K562 (cell line): Measurements from ENCODE around the gene OGFR. TPM values are rescaled to one million over a fixed set of nuclear protein-coding genes. Genes with fewer than 3 reads are reported as not detected.
A peak's percentile ranks its signal among the peaks of the same experiment; 100 is the strongest.

Experiments used
- CBX1 ChIP-seq: sonication (generic); IDR thresholded peaks from 2 replicates; pipeline ENCODE4 v1.6.1; 2016; ENCODE audit warnings: antibody characterized with exemption, low read depth, mild to moderate bottlenecking
- CREM ChIP-seq: IDR thresholded peaks from 2 replicates; pipeline ENCODE4 v1.6.1; 2014; ENCODE audit warnings: antibody characterized with exemption, low read depth
- HDAC3 ChIP-seq: fragments of 450-650 bp; IDR thresholded peaks from 2 replicates; pipeline ENCODE4 v1.6.1; 2018; ENCODE audit warnings: borderline replicate concordance, mild to moderate bottlenecking, moderate library complexity; ENCODE audit not compliant: partially characterized antibody
- JUNB ChIP-seq: fragments of 450-650 bp; formaldehyde crosslinking; conservative IDR thresholded peaks from 2 replicates; pipeline ENCODE4 v1.4.0; 2020; ENCODE audit warnings: mild to moderate bottlenecking
- KDM2B ChIP-seq: fragments of 250-450 bp; sonication (Bioruptor Pico); IDR thresholded peaks from 2 replicates; pipeline ENCODE4 v1.8.0; 2021; ENCODE audit warnings: mild to moderate bottlenecking, moderate library complexity
- MEIS2 ChIP-seq: fragments of 450-650 bp; IDR thresholded peaks from 2 replicates; pipeline ENCODE4 v1.6.1; 2014; ENCODE audit warnings: mild to moderate bottlenecking; ENCODE audit not compliant: partially characterized antibody
- MTA3 ChIP-seq: fragments of 450-650 bp; formaldehyde crosslinking; IDR thresholded peaks from 2 replicates; pipeline ENCODE4 v1.6.1; 2017; ENCODE audit warnings: mild to moderate bottlenecking, borderline replicate concordance
- MYBL2 ChIP-seq, 2 experiments: fragments of 450-650 bp in 1 of 2; sonication (generic) in 1 of 2; formaldehyde crosslinking in 1 of 2; IDR thresholded peaks; 2 replicates each; pipeline versions ENCODE4 v1.6.1 to v1.8.1; 2017 to 2022; ENCODE audit warnings: borderline replicate concordance in 1 of 2, inconsistent platforms in 1 of 2, low read depth in 1 of 2, mild to moderate bottlenecking in 1 of 2, missing genetic modification reagents in 1 of 2, moderate library complexity in 1 of 2
- POLR2A ChIP-seq: fragments of 450-650 bp; conservative IDR thresholded peaks from 2 replicates; pipeline ENCODE4 v1.6.1; 2016
- RBM14 ChIP-seq: fragments of 200-400 bp; formaldehyde crosslinking; IDR thresholded peaks from 2 replicates; pipeline ENCODE4 v1.6.1; 2018; ENCODE audit warnings: low read depth, mild to moderate bottlenecking, low read length, moderate library complexity, borderline replicate concordance; ENCODE audit not compliant: insufficient read depth
- TEAD4 ChIP-seq, 2 experiments: sonication (generic) in 1 of 2; formaldehyde crosslinking in 1 of 2; IDR thresholded peaks; 2 replicates each; pipeline versions ENCODE4 v1.6.1 to v1.8.0; 2012 to 2022; ENCODE audit warnings: borderline replicate concordance in 1 of 2, inconsistent platforms in 1 of 2, low read length in 1 of 2, mild to moderate bottlenecking in 1 of 2, missing genetic modification reagents in 1 of 2
- ZNF589 ChIP-seq: fragments of 200-800 bp; sonication (Bioruptor generic); IDR thresholded peaks from 2 replicates; pipeline ENCODE4 v1.6.1; 2016; ENCODE audit warnings: low read depth, missing genetic modification characterization, missing compliant biosample characterization
- ZNF77 ChIP-seq: fragments of 250-450 bp; sonication (Bioruptor Pico); IDR thresholded peaks from 2 replicates; pipeline ENCODE4 v1.5.0; 2020
- polyA plus RNA-seq, 8 experiments: library from polyadenylated mRNA; depleted of rRNA in 4 of 8; stranded (reverse) in 5 of 8; unstranded in 3 of 8; fragments of >200 nt; fragmentation: Nextera tagmentation in 2 of 8; fragmentation: Illumina TruSeq in 1 of 8; extraction: Ambion mirVana in 2 of 8; extraction: Trizol in 1 of 8; gene quantifications; 2 replicates each; pipeline versions ENCODE4 v1.2.1 to v1.2.3, GENCODE V29; 2011 to 2014; ENCODE audit warnings: inconsistent platforms in 1 of 8, missing spikeins in 1 of 8
- total RNA-seq, 7 experiments: library from RNA; depleted of rRNA in 6 of 7; stranded (reverse); fragments of >200 nt in 6 of 7; fragmentation: Illumina TruSeq in 2 of 7; extraction: Trizol in 2 of 7; gene quantifications; 2 replicates each; pipeline versions ENCODE4 v1.2.1 to v1.2.3, GENCODE V29; 2011 to 2021; ENCODE audit warnings: low replicate concordance in 1 of 7
- TF ChIP-seq, protein P1 (sequence below): fragments of 250-450 bp; sonication (Bioruptor Pico); IDR thresholded peaks from 2 replicates; pipeline ENCODE4 v1.9.0; 2021; ENCODE audit warnings: mild to moderate bottlenecking, inconsistent platforms
- TF ChIP-seq, protein P2 (sequence below): fragments of 200-800 bp; sonication (Bioruptor generic); IDR thresholded peaks from 2 replicates; pipeline ENCODE4 v1.6.1; 2017; ENCODE audit warnings: missing genetic modification characterization, missing compliant biosample characterization
- TF ChIP-seq, protein P3 (sequence below): IDR thresholded peaks from 2 replicates; pipeline ENCODE4 v1.6.1; 2014; ENCODE audit warnings: antibody characterized with exemption
- TF ChIP-seq, protein P4 (sequence below): fragments of 450-650 bp; IDR thresholded peaks from 2 replicates; pipeline ENCODE4 v1.6.1; 2014; ENCODE audit warnings: low read depth, mild to moderate bottlenecking, moderate library complexity, borderline replicate concordance
- TF ChIP-seq, protein P5 (sequence below): fragments of 200-800 bp; sonication (Bioruptor generic); IDR thresholded peaks from 2 replicates; pipeline ENCODE4 v1.6.1; 2017; ENCODE audit warnings: missing genetic modification characterization, missing compliant biosample characterization

Gene OGFR
- total and polyA plus RNA-seq, 9 of the 15 experiments (the other 6 are each of a cell fraction or from before 2014, with no cell fraction given): 0.39 to 56.3 (median 17.5) TPM

DNA sequence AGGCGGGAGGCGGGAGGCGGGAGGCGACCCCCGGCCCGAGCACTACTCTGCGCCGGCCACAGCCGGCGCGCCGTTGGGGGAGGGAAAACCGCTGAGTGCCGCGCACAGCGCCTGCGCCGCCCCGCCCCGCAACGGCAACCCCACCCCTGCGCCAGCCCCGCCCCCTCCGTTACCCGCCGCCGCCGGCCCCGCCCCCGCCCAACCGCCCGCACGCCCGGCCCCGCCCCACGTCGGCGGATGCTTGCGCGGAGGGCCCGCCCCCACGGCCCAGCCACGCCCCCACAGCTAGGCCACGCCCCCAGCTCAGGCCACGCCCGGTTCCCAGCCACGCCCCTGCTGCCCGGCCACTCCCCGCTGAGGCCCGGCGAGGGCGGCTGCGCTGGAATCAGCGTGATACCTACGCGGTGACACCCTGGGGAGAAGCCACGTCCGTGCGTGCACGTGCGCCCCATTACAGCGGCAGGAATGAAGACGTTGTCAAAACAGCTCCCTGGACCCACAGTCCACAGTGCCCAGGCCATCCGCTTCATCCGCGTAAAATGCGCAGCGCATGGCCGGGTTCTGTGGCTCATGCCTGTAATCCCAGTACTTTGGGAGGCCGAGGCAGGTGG, 57.2 kb downstream of the OGFR start, which contains the start of gene TCFL5 (continued):
- TF ChIP-seq, protein P1, sequence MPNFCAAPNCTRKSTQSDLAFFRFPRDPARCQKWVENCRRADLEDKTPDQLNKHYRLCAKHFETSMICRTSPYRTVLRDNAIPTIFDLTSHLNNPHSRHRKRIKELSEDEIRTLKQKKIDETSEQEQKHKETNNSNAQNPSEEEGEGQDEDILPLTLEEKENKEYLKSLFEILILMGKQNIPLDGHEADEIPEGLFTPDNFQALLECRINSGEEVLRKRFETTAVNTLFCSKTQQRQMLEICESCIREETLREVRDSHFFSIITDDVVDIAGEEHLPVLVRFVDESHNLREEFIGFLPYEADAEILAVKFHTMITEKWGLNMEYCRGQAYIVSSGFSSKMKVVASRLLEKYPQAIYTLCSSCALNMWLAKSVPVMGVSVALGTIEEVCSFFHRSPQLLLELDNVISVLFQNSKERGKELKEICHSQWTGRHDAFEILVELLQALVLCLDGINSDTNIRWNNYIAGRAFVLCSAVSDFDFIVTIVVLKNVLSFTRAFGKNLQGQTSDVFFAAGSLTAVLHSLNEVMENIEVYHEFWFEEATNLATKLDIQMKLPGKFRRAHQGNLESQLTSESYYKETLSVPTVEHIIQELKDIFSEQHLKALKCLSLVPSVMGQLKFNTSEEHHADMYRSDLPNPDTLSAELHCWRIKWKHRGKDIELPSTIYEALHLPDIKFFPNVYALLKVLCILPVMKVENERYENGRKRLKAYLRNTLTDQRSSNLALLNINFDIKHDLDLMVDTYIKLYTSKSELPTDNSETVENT (CRISPR knock-in tag): peak; percentile 86; the same call in 1 of the 2 replicates
- peak; percentile 87; the same call in 1 of the 2 replicates for TF ChIP-seq KDM2B (CRISPR knock-in tag)
- peak; percentile 64; the same call in 1 of the 2 replicates for TF ChIP-seq MTA3
- TF ChIP-seq MEIS2: peak; percentile 63
- TF ChIP-seq HDAC3: no peak
- TF ChIP-seq POLR2A: peak; percentile 75
- TF ChIP-seq JUNB (CRISPR knock-in tag): no peak
- no peak for TF ChIP-seq MYBL2 (IDR thresholded peaks at IDR 0.05; ENCODE audit: low read depth)
- no peak for TF ChIP-seq MYBL2 (CRISPR knock-in tag; IDR thresholded peaks at IDR 0.05; ENCODE audit: borderline replicate concordance)
- TF ChIP-seq, protein P2, sequence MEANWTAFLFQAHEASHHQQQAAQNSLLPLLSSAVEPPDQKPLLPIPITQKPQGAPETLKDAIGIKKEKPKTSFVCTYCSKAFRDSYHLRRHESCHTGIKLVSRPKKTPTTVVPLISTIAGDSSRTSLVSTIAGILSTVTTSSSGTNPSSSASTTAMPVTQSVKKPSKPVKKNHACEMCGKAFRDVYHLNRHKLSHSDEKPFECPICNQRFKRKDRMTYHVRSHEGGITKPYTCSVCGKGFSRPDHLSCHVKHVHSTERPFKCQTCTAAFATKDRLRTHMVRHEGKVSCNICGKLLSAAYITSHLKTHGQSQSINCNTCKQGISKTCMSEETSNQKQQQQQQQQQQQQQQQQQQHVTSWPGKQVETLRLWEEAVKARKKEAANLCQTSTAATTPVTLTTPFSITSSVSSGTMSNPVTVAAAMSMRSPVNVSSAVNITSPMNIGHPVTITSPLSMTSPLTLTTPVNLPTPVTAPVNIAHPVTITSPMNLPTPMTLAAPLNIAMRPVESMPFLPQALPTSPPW (CRISPR knock-in tag): peak; percentile 77
- TF ChIP-seq ZNF77 (CRISPR knock-in tag): no peak
- TF ChIP-seq TEAD4 (IDR thresholded peaks at IDR 0.05; ENCODE audit: low read length): 0 out of 2 replicates have a peak, but pooled peaks have one; percentile 25
- no peak for TF ChIP-seq TEAD4 (CRISPR knock-in tag; IDR thresholded peaks at IDR 0.05; ENCODE audit: borderline replicate concordance)
- TF ChIP-seq CBX1: peak; percentile 47; the same call in 1 of the 2 replicates
- TF ChIP-seq CREM: peak; percentile 92
- no peak for TF ChIP-seq RBM14
- TF ChIP-seq, protein P3, sequence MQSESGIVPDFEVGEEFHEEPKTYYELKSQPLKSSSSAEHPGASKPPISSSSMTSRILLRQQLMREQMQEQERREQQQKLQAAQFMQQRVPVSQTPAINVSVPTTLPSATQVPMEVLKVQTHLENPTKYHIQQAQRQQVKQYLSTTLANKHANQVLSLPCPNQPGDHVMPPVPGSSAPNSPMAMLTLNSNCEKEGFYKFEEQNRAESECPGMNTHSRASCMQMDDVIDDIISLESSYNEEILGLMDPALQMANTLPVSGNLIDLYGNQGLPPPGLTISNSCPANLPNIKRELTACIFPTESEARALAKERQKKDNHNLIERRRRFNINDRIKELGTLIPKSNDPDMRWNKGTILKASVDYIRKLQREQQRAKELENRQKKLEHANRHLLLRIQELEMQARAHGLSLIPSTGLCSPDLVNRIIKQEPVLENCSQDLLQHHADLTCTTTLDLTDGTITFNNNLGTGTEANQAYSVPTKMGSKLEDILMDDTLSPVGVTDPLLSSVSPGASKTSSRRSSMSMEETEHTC: peak; percentile 62
- 0 out of 2 replicates have a peak, but pooled peaks have one; percentile 55 for TF ChIP-seq ZNF589
- TF ChIP-seq, protein P4, sequence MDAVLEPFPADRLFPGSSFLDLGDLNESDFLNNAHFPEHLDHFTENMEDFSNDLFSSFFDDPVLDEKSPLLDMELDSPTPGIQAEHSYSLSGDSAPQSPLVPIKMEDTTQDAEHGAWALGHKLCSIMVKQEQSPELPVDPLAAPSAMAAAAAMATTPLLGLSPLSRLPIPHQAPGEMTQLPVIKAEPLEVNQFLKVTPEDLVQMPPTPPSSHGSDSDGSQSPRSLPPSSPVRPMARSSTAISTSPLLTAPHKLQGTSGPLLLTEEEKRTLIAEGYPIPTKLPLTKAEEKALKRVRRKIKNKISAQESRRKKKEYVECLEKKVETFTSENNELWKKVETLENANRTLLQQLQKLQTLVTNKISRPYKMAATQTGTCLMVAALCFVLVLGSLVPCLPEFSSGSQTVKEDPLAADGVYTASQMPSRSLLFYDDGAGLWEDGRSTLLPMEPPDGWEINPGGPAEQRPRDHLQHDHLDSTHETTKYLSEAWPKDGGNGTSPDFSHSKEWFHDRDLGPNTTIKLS: peak; percentile 87; the same call in 1 of the 2 replicates
- TF ChIP-seq, protein P5, sequence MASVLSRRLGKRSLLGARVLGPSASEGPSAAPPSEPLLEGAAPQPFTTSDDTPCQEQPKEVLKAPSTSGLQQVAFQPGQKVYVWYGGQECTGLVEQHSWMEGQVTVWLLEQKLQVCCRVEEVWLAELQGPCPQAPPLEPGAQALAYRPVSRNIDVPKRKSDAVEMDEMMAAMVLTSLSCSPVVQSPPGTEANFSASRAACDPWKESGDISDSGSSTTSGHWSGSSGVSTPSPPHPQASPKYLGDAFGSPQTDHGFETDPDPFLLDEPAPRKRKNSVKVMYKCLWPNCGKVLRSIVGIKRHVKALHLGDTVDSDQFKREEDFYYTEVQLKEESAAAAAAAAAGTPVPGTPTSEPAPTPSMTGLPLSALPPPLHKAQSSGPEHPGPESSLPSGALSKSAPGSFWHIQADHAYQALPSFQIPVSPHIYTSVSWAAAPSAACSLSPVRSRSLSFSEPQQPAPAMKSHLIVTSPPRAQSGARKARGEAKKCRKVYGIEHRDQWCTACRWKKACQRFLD: peak; percentile 78; the same call in 1 of the 2 replicates
